Lung microvascular endothelial cell (primary cell): ENCODE data around the gene LRRC37A3. TPM values are rescaled to one million over a fixed set of nuclear protein-coding genes. Genes with fewer than 3 reads are reported as not detected.
"Not testable (repeated sequence)": the region's sequence is repeated elsewhere in the genome, so short reads cannot be mapped to it uniquely, and the experiment has no call there.

Experiments
- DNase-seq, 2 donors: peaks; one replicate each; pipeline versions ENCODE4 v3.0.0 to v3.0.0-alpha.2; 2010; ENCODE audit warnings: low read depth in 2 of 2
- total RNA-seq: library from RNA; depleted of rRNA; stranded (reverse); fragments of >200 nt; gene quantifications from 2 replicates; pipeline ENCODE4 v1.2.1, GENCODE V29; 2014

LRRC37A3 gene
- total RNA-seq, 1 donor from 2014 or later, result 8.3 TPM

DNA sequence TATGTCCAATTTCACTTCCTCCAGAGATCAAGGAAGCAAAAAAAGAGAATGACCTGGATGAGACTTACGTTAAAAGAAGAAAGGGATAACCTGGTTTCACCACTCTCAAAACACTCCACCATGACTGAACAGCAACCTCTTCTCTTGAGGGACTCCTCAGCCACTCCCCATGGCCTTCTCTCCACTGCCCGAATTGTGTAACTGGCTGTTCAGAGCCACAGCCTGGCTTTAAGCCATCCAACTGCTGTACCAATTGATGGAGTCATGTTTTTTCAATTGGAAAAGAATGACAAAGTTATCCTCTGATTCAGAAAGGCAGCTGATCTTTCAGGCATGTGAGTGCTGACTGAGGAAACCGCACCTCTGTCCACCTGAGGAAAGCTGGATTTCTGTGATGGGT lies 85.2 kb downstream of the LRRC37A3 start:
- DNase-seq, result peak; percentile 6 to 18

DNA sequence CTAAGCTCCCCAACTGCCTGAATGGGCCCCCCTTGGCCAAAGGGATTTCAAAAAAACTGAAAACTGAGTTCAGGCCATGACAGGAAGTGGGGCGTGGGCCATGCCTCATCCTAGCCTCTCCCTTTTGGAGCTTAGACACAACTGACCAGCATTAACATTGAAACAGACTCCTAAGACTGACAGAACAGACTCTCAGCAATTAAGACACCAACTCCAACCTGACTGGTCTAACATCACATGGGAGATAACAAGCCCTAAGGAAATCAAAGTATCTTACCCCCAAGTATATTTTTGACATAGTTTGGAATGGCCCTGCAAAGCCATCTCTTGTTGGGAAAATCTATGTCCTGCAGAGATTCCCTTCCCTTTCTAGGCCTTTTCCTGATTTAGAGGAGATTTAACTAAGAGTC lies 88.6 kb downstream of the LRRC37A3 start:
- peak in 1 of 2 donors; percentile 1 for DNase-seq

- not testable (repeated sequence) for DNase-seq
Measured at GRCh38 chr17:64829824-64830630, 89.3 kb downstream of the LRRC37A3 start.

GRCh38 chr17:64829068-64829467 lies 90.2 kb downstream of the LRRC37A3 start:
- not testable (repeated sequence) for DNase-seq

DNA sequence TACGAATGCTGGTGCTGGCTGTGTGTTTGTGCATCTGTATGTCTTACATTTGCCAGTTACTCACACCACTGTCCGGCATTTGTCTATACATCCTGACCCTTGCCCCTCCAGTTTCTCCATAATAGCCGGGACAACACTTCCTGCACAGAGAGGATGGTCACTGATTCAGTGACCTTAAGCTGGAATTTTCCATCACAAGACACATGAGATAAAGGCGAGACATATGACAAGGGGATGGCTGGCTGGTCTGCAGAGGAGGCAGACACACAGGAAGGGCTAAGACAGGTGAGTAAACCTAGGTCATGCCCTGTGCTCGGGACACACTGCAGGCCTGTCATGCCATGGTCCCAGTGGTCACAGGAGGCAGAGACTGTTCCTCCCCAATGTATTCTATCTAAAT lies 100.4 kb downstream of the LRRC37A3 start:
- peak; percentile 27 to 48 for DNase-seq

- not testable (repeated sequence) for DNase-seq
Measured at GRCh38 chr17:64815833-64816198, 103.5 kb downstream of the LRRC37A3 start.

DNA sequence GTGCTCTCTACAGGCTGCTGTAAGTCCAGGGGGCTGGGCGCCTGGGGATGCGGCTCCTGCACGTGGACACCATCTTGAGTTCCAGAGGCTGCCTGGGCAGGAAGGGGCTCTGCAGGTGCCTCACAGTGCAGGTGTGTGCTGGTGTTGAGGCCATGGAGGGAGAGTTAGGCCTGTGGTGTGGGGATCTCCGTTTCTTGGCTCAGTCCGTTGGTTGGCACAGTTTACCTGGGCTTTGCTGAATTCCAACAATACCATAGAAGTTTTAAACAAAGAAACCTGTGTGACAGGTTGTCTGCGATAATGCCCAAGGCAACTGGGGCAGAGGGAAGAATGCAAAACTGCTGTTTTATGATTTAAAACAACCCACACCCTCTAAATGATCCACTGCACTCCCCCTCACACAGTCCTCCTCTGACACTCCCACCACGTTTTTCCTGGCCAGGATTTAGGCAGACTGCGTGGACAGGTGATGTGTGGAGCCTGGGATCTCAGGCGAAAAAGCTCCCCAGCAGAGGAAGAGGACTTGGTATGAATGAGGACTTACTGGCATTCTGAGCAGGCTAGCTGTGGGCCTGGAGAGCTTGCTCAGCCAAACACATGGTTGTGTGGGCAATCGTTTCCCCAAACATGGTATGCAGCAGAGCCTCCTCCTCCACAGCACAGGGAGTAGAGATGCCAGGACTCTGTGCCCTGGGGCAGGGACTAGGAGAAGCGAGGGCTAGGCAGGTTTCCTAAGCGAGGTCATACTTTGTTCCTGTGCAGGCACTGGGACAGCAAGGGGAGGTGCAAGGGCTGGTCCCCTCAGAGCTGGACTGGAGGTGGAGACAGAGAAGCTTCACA lies 104.1 kb downstream of the LRRC37A3 start:
- not testable (repeated sequence) for DNase-seq

- peak; percentile 77 to 82 for DNase-seq
Measured at GRCh38 chr17:64808178-64808977, 110.9 kb downstream of the LRRC37A3 start.

Other genes starting within 250 kb of the LRRC37A3 start
- gene GNA13, start 137.3 kb upstream of the LRRC37A3 start, total RNA-seq, result 29.6 and 39.9 TPM in 2 replicates
- gene RGS9, start 217.9 kb upstream of the LRRC37A3 start, total RNA-seq, result 0.60 and 0.65 TPM in 2 replicates